GM18505 (cell line): ENCODE results near the gene GNLY.
"Not testable (repeated sequence)": the region's sequence is repeated elsewhere in the genome, so short reads cannot be mapped to it uniquely, and the experiment has no call there.

Experiments
- ATAC-seq: cut with Tn5 transposase; IDR thresholded peaks from one replicate; pipeline ENCODE4 v1.9.1; 2021; ENCODE audit not compliant: unreplicated experiment
- POLR2A ChIP-seq: IDR thresholded peaks from 4 replicates; pipeline ENCODE4 v1.6.1; 2011; ENCODE audit warnings: borderline replicate concordance; ENCODE audit not compliant: insufficient read depth, insufficient read length; ENCODE audit errors: extremely low read depth

Gene GNLY

DNA sequence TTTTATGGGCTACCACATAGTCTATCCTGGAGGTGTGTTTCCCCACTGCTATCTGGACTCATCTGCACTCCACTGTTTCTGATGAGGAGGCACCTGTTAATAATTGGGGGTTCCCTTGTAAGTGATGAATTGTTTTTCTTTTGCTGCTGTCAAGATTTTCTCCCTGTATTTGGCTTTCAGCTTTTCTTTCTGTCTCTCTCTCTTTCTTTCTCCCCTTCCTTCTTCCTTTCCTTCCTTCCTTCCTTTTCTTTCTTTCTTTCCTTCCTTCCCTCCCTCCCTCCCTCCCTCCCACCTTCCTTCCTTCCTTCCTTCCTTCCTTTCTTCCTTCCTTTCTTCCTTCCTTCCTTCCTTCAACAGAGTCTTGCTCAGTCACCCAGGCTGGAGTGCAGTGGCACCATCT lies 9.2 kb downstream of the GNLY start:
- no peak for ATAC-seq
- no peak for TF ChIP-seq POLR2A

DNA sequence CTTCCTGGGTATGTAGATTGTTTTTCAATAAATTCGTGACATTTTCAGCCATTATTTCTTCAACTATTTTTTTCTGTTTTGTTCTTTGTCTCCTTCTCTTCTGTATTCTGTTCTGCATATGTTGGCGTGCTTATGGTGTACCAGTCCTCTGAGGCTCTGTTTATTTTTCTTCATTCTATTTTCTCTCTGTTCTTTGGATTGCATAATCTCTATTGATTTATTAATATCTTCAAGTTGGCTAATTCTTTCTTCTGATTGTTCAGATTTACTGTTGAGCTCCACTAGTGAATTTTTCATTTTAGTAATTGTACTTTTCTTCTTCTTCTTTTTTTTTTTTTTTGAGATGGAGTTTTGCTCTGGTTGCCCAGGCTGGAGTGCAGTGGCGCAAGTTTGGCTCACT lies 9.9 kb downstream of the GNLY start:
- TF ChIP-seq POLR2A, result no peak
- no peak for ATAC-seq

DNA sequence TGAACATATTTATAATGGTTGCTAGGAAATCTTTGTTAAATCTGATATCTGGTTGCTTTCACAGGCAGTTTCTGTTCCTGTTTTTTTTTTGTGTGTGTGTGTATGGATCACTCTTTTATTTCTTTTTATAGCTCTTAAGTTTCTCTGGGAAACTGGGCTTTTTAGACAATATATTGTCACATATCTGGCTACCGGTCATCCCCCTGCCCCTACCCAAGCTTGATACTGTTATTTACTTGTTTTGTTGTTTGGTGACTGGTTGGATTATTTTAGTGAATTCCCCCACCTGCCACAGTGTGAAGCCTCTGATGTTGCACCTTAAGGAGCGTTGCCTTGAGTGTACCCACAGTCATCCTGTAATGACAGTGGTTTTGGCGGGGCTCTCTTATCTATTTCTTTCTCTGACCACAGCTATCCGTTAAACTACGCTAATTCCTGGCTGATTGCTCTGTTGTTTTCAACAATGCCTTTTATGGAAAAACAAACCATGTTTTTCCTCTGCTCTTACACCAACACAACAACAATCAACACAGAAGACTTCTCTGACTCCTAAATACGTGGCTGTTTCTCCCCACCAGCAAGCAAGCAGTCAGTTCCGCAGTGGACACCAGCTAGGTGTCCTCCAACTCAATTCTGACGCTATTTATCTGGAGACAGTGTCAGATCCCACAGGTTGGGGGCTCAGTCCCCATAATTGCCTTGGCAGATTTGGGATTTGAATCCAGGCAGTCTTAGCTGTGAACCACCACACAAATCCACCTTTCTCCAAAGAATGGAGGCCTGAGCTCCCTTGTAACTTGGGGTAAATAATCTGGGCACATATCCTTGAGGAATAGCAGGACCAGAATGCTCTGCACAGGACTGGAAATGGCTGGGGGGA lies 10.9 kb downstream of the GNLY start:
- ATAC-seq, result peak; percentile 47

GRCh38 chr2:85705680-85706039 lies 11.5 kb downstream of the GNLY start:
- no peak for TF ChIP-seq POLR2A
- no peak for ATAC-seq

More for the DNA sequence above, 10.9 kb downstream of the GNLY start:
- TF ChIP-seq POLR2A, result no peak

GRCh38 chr2:85706063-85706462 lies 11.9 kb downstream of the GNLY start:
- ATAC-seq, result no peak
- TF ChIP-seq POLR2A, result no peak

GRCh38 chr2:85706599-85707296 lies 12.6 kb downstream of the GNLY start:
- no peak for TF ChIP-seq POLR2A
- ATAC-seq, result peak; percentile 3

DNA sequence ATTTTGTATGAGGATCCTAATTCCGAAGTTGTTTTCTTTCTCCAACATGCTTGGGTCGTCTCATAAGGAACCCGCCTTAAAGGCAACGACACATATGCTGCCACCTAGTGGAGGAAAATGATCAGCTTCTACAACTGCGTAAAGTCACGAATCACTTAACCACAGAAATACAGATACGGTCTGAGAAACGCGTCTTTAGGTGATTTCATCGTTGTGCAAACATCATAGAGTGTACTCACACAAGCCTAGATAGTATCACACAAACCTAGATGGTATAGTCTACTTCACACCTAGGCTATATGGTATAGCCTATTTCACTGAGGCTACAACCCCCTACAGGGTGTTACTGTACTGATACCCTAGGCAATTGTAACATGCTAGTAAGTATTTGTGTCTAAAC lies 13.1 kb downstream of the GNLY start:
- peak; percentile 53 for ATAC-seq

DNA sequence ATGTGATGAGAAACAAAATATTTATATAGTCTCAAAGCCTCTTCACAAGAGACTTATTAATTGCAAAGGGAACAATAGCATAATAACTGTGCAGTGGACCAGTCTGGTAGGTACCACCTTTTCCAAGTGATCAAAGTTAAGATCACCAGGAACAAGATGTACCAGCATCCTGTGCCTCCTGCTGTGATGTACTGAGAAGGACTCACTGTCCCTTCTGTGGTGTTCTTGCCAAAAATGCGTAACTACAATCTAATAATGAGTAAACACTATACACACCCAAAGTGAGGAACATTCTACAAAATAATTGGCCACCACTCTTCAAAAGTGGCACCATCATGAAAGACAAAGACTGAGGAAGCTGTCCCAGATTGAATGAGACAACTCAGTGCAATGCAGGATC lies 14.5 kb downstream of the GNLY start:
- no peak for ATAC-seq

More for the DNA sequence above, 13.1 kb downstream of the GNLY start:
- TF ChIP-seq POLR2A, result no peak

DNA sequence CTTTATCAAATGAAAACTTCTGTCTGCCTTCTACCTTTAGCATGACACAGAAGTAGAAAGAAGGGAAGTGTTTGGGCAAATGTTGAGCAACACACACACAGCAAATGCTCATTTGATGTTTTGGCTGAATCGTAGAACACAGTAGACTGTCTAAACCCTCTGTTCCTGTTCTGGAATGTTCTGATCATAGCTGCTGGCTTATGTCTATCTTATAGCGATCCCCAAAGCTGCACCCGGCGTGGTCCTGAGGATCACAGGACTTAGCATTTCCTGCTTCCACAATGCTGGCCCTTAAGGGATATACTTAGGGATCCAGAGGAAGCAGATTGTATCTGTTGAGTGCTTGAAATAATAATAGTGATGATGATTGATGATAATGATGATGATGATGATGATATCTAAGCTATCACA lies 15.2 kb downstream of the GNLY start:
- ATAC-seq, result no peak
- TF ChIP-seq POLR2A, result no peak

More for the DNA sequence above, 14.5 kb downstream of the GNLY start:
- TF ChIP-seq POLR2A, result no peak

- no peak for TF ChIP-seq POLR2A
- no peak for ATAC-seq
Observed at GRCh38 chr2:85710687-85711577, 16.8 kb downstream of the GNLY start.

DNA sequence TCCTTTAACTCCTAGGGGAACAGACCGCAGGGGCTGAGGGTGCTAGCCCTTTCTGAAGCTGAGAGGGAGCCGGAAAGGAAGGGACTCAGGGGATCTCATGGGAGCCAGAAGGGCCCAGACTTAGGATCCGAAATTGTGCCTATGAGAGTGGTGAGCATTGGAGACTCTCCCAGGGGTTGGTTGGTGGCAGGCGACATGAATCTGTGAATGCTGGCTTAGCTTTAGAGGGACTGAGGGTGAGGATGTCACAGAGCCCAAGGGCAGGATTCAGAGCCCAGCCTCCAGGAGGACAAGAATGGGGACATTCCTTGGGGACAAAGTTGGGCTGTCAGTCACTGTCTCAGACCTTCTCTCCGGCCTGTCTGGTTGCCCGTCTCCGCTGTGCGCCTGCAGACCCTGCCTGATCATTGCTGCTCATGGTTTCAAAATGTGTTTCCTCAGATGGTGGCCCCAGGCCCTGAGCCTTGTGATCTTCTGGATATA lies 17.5 kb downstream of the GNLY start:
- TF ChIP-seq POLR2A, result no peak
- no peak for ATAC-seq

GRCh38 chr2:85712336-85712735 lies 18.2 kb downstream of the GNLY start:
- no peak for TF ChIP-seq POLR2A
- ATAC-seq, result no peak

- TF ChIP-seq POLR2A, result no peak
- no peak for ATAC-seq
Observed at GRCh38 chr2:85712849-85713612, 18.9 kb downstream of the GNLY start.

DNA sequence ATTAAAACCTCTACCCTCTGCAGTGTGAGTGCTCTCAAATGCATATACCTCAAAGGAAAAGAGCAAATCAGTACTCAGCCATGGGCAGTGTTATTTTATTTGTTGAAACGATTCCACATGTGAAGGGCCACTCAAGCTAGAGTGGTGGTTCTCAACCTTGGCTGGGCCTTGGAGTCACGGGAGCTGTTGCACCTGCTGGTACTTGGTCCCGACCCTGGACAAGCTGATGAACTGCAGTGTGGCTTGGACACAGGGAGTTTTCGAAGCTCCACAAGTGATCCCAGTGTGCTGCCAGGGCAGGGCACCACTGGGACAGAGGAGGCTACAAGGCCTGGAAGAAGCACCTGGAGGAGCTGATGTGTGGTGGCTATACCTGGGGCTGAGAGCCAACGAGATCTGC lies 19.7 kb downstream of the GNLY start:
- TF ChIP-seq POLR2A, result no peak
- ATAC-seq, result no peak

DNA sequence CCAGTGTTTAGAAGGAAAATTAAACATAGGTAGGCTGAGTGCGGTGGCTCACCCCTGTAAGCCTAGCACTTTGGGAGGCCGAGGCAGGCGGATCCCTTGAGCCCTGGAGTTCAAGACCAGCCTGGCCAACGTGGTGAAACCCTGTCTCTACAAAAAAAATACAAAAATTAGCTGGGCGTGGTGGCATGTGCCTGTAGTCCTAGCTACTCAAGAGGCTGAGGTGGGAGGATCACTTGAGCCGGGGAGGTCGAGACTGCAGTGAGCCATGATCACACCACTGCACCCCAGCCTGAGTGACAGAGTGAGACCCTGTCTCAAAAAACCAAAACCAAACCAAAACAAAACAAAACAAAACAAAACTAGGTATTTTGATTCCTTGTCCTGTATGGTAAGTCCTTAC lies 20.3 kb downstream of the GNLY start:
- not testable (repeated sequence) for ATAC-seq
